Measurements from ENCODE around the gene INPP5A.

DNA sequence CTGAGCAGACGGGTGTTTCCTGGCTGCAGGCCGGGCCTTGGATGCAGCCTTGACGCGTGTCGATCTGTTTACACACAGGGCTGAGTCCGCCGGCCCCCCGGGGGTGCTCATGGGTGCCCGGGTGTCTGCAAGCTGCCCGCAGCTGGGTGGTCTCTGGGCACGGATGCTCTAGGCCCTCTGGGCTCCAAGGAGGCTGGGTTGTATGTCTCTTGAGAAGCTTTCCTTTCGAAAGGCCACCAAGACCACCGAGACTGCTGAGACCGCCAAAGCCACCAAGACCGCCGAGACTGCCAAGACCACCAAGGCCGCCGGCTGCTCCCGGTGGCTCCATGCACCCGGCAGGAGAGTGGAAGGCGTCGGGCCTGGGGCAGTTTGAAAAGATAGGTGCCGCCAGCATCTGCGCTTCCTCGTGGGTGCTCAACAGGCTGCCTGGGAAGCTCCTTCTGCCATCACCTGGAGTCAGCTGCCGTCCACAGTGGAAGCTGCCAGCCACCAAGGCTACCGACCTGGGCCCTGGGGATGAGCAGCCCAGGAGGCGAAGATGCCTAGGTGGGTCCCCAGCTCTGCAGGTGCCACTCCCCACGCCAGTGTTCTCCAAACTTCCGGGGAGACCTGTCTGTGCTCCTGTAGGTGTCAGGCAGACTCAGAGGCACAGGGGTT lies 121.1 kb downstream of the INPP5A start:
- TF ChIP-seq, protein P1, sequence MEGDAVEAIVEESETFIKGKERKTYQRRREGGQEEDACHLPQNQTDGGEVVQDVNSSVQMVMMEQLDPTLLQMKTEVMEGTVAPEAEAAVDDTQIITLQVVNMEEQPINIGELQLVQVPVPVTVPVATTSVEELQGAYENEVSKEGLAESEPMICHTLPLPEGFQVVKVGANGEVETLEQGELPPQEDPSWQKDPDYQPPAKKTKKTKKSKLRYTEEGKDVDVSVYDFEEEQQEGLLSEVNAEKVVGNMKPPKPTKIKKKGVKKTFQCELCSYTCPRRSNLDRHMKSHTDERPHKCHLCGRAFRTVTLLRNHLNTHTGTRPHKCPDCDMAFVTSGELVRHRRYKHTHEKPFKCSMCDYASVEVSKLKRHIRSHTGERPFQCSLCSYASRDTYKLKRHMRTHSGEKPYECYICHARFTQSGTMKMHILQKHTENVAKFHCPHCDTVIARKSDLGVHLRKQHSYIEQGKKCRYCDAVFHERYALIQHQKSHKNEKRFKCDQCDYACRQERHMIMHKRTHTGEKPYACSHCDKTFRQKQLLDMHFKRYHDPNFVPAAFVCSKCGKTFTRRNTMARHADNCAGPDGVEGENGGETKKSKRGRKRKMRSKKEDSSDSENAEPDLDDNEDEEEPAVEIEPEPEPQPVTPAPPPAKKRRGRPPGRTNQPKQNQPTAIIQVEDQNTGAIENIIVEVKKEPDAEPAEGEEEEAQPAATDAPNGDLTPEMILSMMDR (IDR thresholded peaks at IDR 0.05): no peak
- no peak for TF ChIP-seq POLR2A (IDR thresholded peaks at IDR 0.05)

Data from lower leg skin (tissue), 3 donors.